Neural progenitor cell (in vitro differentiated cells): ENCODE results near the gene CYP26C1.

Experiments
- EZH2 ChIP-seq: fragments of 200-600 bp; sonication (generic); IDR thresholded peaks from 2 replicates; pipeline ENCODE4 v1.6.1; 2017; ENCODE audit warnings: antibody characterized with exemption, mild to moderate bottlenecking, moderate library complexity
- TF ChIP-seq, protein P1 (sequence below): fragments of 200-600 bp; sonication (generic); IDR thresholded peaks from 2 replicates; pipeline ENCODE4 v1.5.1; 2017; ENCODE audit warnings: antibody characterized with exemption, mild to moderate bottlenecking

DNA sequence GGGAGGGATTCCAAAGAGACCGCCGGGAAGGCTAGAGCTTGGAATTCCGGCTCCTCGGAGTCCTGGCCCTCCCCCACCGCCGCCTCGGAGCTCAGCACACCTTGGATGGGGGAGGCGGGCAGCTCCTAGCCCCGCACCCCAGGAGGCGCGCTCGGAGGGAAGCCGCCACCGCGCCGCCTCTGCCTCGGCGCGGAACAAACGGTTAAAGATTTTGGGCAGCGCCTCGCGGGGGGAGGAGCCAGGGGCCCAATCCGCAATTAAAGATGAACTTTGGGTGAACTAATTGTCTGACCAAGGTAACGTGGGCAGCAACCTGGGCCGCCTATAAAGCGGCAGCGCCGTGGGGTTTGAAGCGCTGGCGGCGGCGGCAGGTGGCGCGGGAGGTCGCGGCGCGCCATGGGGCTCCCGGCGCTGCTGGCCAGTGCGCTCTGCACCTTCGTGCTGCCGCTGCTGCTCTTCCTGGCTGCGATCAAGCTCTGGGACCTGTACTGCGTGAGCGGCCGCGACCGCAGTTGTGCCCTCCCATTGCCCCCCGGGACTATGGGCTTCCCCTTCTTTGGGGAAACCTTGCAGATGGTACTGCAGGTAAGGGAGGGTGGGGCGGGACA is 13.0 kb downstream of the CYP26C1 start, which contains the start of gene CYP26A1:
- TF ChIP-seq, protein P1, sequence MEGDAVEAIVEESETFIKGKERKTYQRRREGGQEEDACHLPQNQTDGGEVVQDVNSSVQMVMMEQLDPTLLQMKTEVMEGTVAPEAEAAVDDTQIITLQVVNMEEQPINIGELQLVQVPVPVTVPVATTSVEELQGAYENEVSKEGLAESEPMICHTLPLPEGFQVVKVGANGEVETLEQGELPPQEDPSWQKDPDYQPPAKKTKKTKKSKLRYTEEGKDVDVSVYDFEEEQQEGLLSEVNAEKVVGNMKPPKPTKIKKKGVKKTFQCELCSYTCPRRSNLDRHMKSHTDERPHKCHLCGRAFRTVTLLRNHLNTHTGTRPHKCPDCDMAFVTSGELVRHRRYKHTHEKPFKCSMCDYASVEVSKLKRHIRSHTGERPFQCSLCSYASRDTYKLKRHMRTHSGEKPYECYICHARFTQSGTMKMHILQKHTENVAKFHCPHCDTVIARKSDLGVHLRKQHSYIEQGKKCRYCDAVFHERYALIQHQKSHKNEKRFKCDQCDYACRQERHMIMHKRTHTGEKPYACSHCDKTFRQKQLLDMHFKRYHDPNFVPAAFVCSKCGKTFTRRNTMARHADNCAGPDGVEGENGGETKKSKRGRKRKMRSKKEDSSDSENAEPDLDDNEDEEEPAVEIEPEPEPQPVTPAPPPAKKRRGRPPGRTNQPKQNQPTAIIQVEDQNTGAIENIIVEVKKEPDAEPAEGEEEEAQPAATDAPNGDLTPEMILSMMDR = no peak
- TF ChIP-seq EZH2 = peak; percentile 4
